H1 (cell line): ENCODE data around the gene C4B. TPM values are rescaled to one million over a fixed set of nuclear protein-coding genes. Genes with fewer than 3 reads are reported as not detected.

Experiments used
- CTCF ChIA-PET: fragments of 300-600 bp; sonication (Branson Sonifier 250); formaldehyde crosslinking; loops from one replicate; lab custom pipeline; 2021; ENCODE audit not compliant: partially characterized antibody; lab: Charles Lee
- POLR2A ChIA-PET: fragments of 300-600 bp; sonication (Branson Sonifier 250); formaldehyde crosslinking; loops from one replicate; lab custom pipeline; 2021; ENCODE audit warnings: inconsistent platforms; ENCODE audit not compliant: partially characterized antibody; lab: Charles Lee
- DNase-seq, 2 experiments: peaks; one replicate each; pipeline versions ENCODE4 v3.0.0 to v3.0.0-alpha.2; 2010 to 2022; ENCODE audit warnings: low spot score in 2 of 2, low read depth in 1 of 2, mixed read lengths in 1 of 2
- FAIRE-seq: peaks from 2 replicates; lab custom pipeline; 2011; peaks lifted over from hg19 to GRCh38; lab: Jason Lieb, UNC
- H2AFZ ChIP-seq: 2 replicates; pipeline ENCODE4 v1.8.1; 2012; ENCODE audit warnings: low read length, inconsistent platforms
- H2AK5ac ChIP-seq: 2 replicates; pipeline ENCODE4 v1.6.1; 2013; ENCODE audit warnings: low read depth, low read length
- H2BK120ac ChIP-seq: replicated peaks from 2 replicates; pipeline ENCODE3; 2013; ENCODE audit warnings: low read depth, low read length, inconsistent platforms
- H2BK12ac ChIP-seq: 2 replicates; pipeline ENCODE4 v1.6.1; 2013; ENCODE audit warnings: low read depth, low read length
- H2BK15ac ChIP-seq: 2 replicates; pipeline ENCODE4 v1.6.1; 2013; ENCODE audit warnings: low read length
- H2BK20ac ChIP-seq: 2 replicates; pipeline ENCODE4 v1.6.1; 2013; ENCODE audit warnings: low read length
- H2BK5ac ChIP-seq: 2 replicates; pipeline ENCODE4 v1.6.1; 2013; ENCODE audit warnings: low read depth, low read length
- H3K14ac ChIP-seq: 2 replicates; pipeline ENCODE4 v1.6.1; 2013; ENCODE audit warnings: inconsistent platforms; ENCODE audit not compliant: insufficient read length
- H3K18ac ChIP-seq: 2 replicates; pipeline ENCODE4 v1.6.1; 2013; ENCODE audit warnings: low read length; ENCODE audit errors: extremely low read depth
- H3K23ac ChIP-seq: 2 replicates; pipeline ENCODE4 v1.6.1; 2013; ENCODE audit warnings: inconsistent platforms; ENCODE audit not compliant: insufficient read length
- H3K23me2 ChIP-seq: 2 replicates; pipeline ENCODE4 v1.6.1; 2013; ENCODE audit warnings: low read depth, low read length
- H3K27ac ChIP-seq: 2 replicates; pipeline ENCODE4 v1.6.1; 2011; ENCODE audit warnings: low read depth, low read length, inconsistent platforms
- H3K27me3 ChIP-seq, 4 experiments: replicated peaks in 1 of 4; 1 replicate in 1 of 4; 2 replicates in 3 of 4; pipeline versions ENCODE4 v1.6.1 to v1.8.1; 2011 to 2013; ENCODE audit warnings: low read length in 3 of 4, mild to moderate bottlenecking in 3 of 4, inconsistent platforms in 2 of 4, mixed read lengths in 2 of 4, moderate library complexity in 1 of 4; ENCODE audit not compliant: control insufficient read depth in 3 of 4, insufficient read depth in 3 of 4; ENCODE audit errors: extremely low read depth in 1 of 4
- H3K36me3 ChIP-seq, 4 experiments: 2 replicates each; pipeline versions ENCODE4 v1.6.1 to v1.8.1; 2011 to 2013; ENCODE audit warnings: mild to moderate bottlenecking in 4 of 4, low read length in 3 of 4, moderate library complexity in 2 of 4, control low read depth in 1 of 4, inconsistent platforms in 1 of 4; ENCODE audit not compliant: insufficient read depth in 4 of 4, control insufficient read depth in 2 of 4
- H3K4ac ChIP-seq: replicated peaks from 2 replicates; pipeline ENCODE3; 2013; ENCODE audit warnings: low read length, low read depth, mixed read lengths, inconsistent platforms; ENCODE audit not compliant: insufficient read length
- H3K4me1 ChIP-seq, 4 experiments: replicated peaks in 1 of 4; 1 replicate in 1 of 4; 2 replicates in 3 of 4; pipeline versions ENCODE4 v1.6.1 to v1.8.1; 2011 to 2013; ENCODE audit warnings: low read length in 3 of 4, inconsistent platforms in 2 of 4, mixed read lengths in 1 of 4; ENCODE audit not compliant: insufficient read depth in 4 of 4, control insufficient read depth in 3 of 4
- H3K4me2 ChIP-seq, 2 experiments: 2 replicates each; pipeline versions ENCODE4 v1.6.1 to v1.8.1; 2011 to 2013; ENCODE audit warnings: low read depth in 2 of 2, low read length in 2 of 2, control low read depth in 1 of 2, inconsistent platforms in 1 of 2, mild to moderate bottlenecking in 1 of 2; ENCODE audit not compliant: insufficient read depth in 1 of 2
- H3K4me3 ChIP-seq, 4 experiments: fragments of 200-600, 300-600 bp in 1 of 4; sonication (generic), shearing (Covaris generic), sonication (Bioruptor Twin) in 1 of 4; 2 replicates each; pipeline versions ENCODE4 v1.5.1 to v1.8.1; 2011 to 2016; ENCODE audit warnings: low read length in 4 of 4, low read depth in 3 of 4, control low read depth in 2 of 4, inconsistent platforms in 2 of 4, mild to moderate bottlenecking in 2 of 4, mixed read lengths in 1 of 4, moderate library complexity in 1 of 4; ENCODE audit not compliant: insufficient read depth in 2 of 4; ENCODE audit errors: extremely low read depth in 1 of 4
- H3K56ac ChIP-seq: replicated peaks from 2 replicates; pipeline ENCODE3; 2013; ENCODE audit warnings: low read depth, mild to moderate bottlenecking, mixed read lengths, low read length, inconsistent platforms; ENCODE audit not compliant: insufficient read length
- H3K79me1 ChIP-seq: 2 replicates; pipeline ENCODE4 v1.6.1; 2013; ENCODE audit warnings: low read depth, low read length, control low read depth
- H3K79me2 ChIP-seq, 2 experiments: 2 replicates each; pipeline versions ENCODE4 v1.6.1 to v1.8.1; 2012 to 2013; ENCODE audit warnings: low read length in 2 of 2, mild to moderate bottlenecking in 2 of 2, inconsistent platforms in 1 of 2; ENCODE audit not compliant: insufficient read depth in 2 of 2, control insufficient read depth in 1 of 2
- H3K9ac ChIP-seq, 4 experiments: replicated peaks in 1 of 4; 1 replicate in 1 of 4; 2 replicates in 3 of 4; pipeline versions ENCODE4 v1.6.1 to v1.8.1; 2011 to 2013; ENCODE audit warnings: low read depth in 3 of 4, low read length in 3 of 4, control low read depth in 2 of 4, mild to moderate bottlenecking in 2 of 4, moderate library complexity in 2 of 4, inconsistent platforms in 1 of 4; ENCODE audit errors: extremely low read depth in 1 of 4
- H3K9me3 ChIP-seq, 2 experiments: 2 replicates each; pipeline versions ENCODE4 v1.6.1 to v1.8.1; 2012 to 2013; ENCODE audit warnings: mild to moderate bottlenecking in 2 of 2, moderate library complexity in 2 of 2, control low read depth in 1 of 2, inconsistent platforms in 1 of 2, low read depth in 1 of 2, low read length in 1 of 2, mixed read lengths in 1 of 2; ENCODE audit not compliant: insufficient read depth in 2 of 2
- H4K20me1 ChIP-seq, 2 experiments: replicated peaks in 1 of 2; 2 replicates each; pipeline versions ENCODE3 to v1.8.1; 2011 to 2013; ENCODE audit warnings: inconsistent platforms in 2 of 2, low read length in 2 of 2, mild to moderate bottlenecking in 1 of 2; ENCODE audit not compliant: insufficient read depth in 2 of 2, control insufficient read depth in 1 of 2
- H4K5ac ChIP-seq: 2 replicates; pipeline ENCODE4 v1.6.1; 2013; ENCODE audit warnings: low read length, low read depth, mixed read lengths, inconsistent platforms; ENCODE audit not compliant: insufficient read length
- H4K8ac ChIP-seq: 2 replicates; pipeline ENCODE4 v1.8.0; 2013; ENCODE audit warnings: mild to moderate bottlenecking, moderate library complexity, low read length, inconsistent platforms; ENCODE audit not compliant: insufficient read depth; ENCODE audit errors: extremely low read depth
- H4K91ac ChIP-seq: replicated peaks from 2 replicates; pipeline ENCODE3; 2013; ENCODE audit warnings: low read length, mixed read lengths, inconsistent platforms; ENCODE audit not compliant: insufficient read length
- SIX5 ChIP-seq: IDR thresholded peaks from 2 replicates; pipeline ENCODE4 v1.6.1; 2011; ENCODE audit warnings: mild to moderate bottlenecking, low read depth, low read length
- SRF ChIP-seq: IDR thresholded peaks from 2 replicates; pipeline ENCODE4 v1.6.1; 2011; ENCODE audit warnings: mild to moderate bottlenecking, low read depth, low read length, moderate library complexity
- TBP ChIP-seq: IDR thresholded peaks from 2 replicates; pipeline ENCODE4 v1.6.1; 2011; ENCODE audit warnings: low read depth, low read length, improper control_type of control experiment
- WGBS, 2 experiments: shearing (Covaris generic) in 1 of 2; methylation state at CpG; one replicate each; pipeline versions ENCODE4 v1.1.6 to v1.1.7; 2013 to 2015; ENCODE audit warnings: low lambda C conversion rate in 2 of 2, mixed read lengths in 2 of 2, inconsistent platforms in 1 of 2, low coverage in 1 of 2, missing lambda C conversion rate in 1 of 2; ENCODE audit not compliant: insufficient replicate concordance in 2 of 2, insufficient coverage in 1 of 2, insufficient read length in 1 of 2; ENCODE audit errors: extremely low coverage in 1 of 2, missing lambda C conversion rate in 1 of 2; 5-methylcytosine and 5-hydroxymethylcytosine counted together
- polyA plus RNA-seq, 7 experiments: library from polyadenylated mRNA; depleted of rRNA in 3 of 7; stranded (reverse) in 5 of 7; unstranded in 2 of 7; fragments of >200 nt in 5 of 7; fragments of 200-250 nt in 2 of 7; gene quantifications; 1 replicate in 5 of 7; 2 replicates in 1 of 7; 4 replicates in 1 of 7; pipeline versions ENCODE4 v1.2.1 to v1.2.3, GENCODE V29; 2011 to 2013; ENCODE audit warnings: missing spikeins in 2 of 7, mixed read lengths in 2 of 7
- total RNA-seq: library from RNA; stranded (reverse); fragmentation: NEBNext Ultra II Directional; extraction: Animal tissue kit (Norgen Biotek cat#: 25700); gene quantifications from 2 replicates; pipeline ENCODE4 v1.2.1, GENCODE V29; 2021

Gene C4B
- total and polyA plus RNA-seq, 2 of the 8 experiments (the other 6 are each of a cell fraction or from before 2014, with no cell fraction given) = 0.74 to 3.5 TPM

- ChIA-PET CTCF (interaction anchor here (1.0 to 2.6 kb wide), 4 partner anchors 13 to 98 kb away, joined by 3 to 13 read pairs (median 3); no protein-coding TSS in a partner anchor), POLR2A (no interaction called here)
- no peak overlapping the region for H2BK15ac ChIP-seq
- H3K27ac ChIP-seq = no peak overlapping the region
- H3K4ac ChIP-seq = no peak overlapping the region
- H3K56ac ChIP-seq = no peak overlapping the region
- H3K9ac ChIP-seq = no peak overlapping the region
- H4K5ac ChIP-seq = no peak overlapping the region
- peaks cover 0 to 8% (median 5%) of the 10 kb centered on the region in 4 experiments; a peak in 6 of 7 replicates for H3K4me1 ChIP-seq
- H3K23ac ChIP-seq = no peak overlapping the region
- H3K14ac ChIP-seq = no peak overlapping the region
- no peak overlapping the region for H4K8ac ChIP-seq
- H3K23me2 ChIP-seq = no peaks in the 10 kb centered on the region
- DNase-seq = no peak
- H4K20me1 ChIP-seq = no peaks in the 10 kb centered on the region
- no peaks in the 10 kb centered on the region for H3K79me1 ChIP-seq
- H2BK12ac ChIP-seq = no peak overlapping the region
- FAIRE-seq = no peak
- H3K9me3 ChIP-seq = no peaks in the 10 kb centered on the region
- H2AK5ac ChIP-seq = no peak overlapping the region
- WGBS, 2 experiments = 89% methylated on average over 17 of the region's 17 CpGs; no CpG with 5 or more reads in 1 of the 2 experiments
- H2BK120ac ChIP-seq = no peak overlapping the region
- no peaks in the 10 kb centered on the region; a peak in 1 of 7 replicates for H3K27me3 ChIP-seq
- no peak overlapping the region for H3K18ac ChIP-seq
- H2AFZ ChIP-seq = no peak overlapping the region
- H3K4me3 ChIP-seq = no peak overlapping the region
- no peak overlapping the region for H2BK20ac ChIP-seq
- H2BK5ac ChIP-seq = no peak overlapping the region
- no peak overlapping the region for H3K4me2 ChIP-seq
- no peak overlapping the region for H4K91ac ChIP-seq
- H3K36me3 ChIP-seq = no peaks in the 10 kb centered on the region
- H3K79me2 ChIP-seq = no peaks in the 10 kb centered on the region
- TF ChIP-seq SRF (no peak), SIX5 (no peak), TBP (no peak)
These were observed 54.9 kb downstream of the C4B start for GRCh38 chr6:32069460-32069859.
